IMR-90 (cell line): ENCODE measurements around the gene TCP11.

Experiments
- FOS ChIP-seq: fragments of 150-350 bp; IDR thresholded peaks from 2 replicates; pipeline ENCODE4 v1.6.1; 2016; ENCODE audit warnings: low read depth, low read length
- MAZ ChIP-seq: IDR thresholded peaks from 2 replicates; pipeline ENCODE4 v1.6.1; 2012; ENCODE audit warnings: low read depth, mild to moderate bottlenecking, low read length, improper control_type of control experiment, moderate library complexity, borderline replicate concordance
- NFE2L2 ChIP-seq: fragments of 150-350 bp; IDR thresholded peaks from 2 replicates; pipeline ENCODE4 v1.6.1; 2016; ENCODE audit warnings: low read depth, mild to moderate bottlenecking, low read length
- POLR2A ChIP-seq: IDR thresholded peaks from 2 replicates; pipeline ENCODE4 v1.6.1; 2012; ENCODE audit warnings: mild to moderate bottlenecking, low read depth, low read length
- RAD21 ChIP-seq: IDR thresholded peaks from 2 replicates; pipeline ENCODE4 v1.6.1; 2012; ENCODE audit warnings: low read length, improper control_type of control experiment
- RCOR1 ChIP-seq: IDR thresholded peaks from 2 replicates; pipeline ENCODE4 v1.6.1; 2012; ENCODE audit warnings: mild to moderate bottlenecking, low read length, improper control_type of control experiment; ENCODE audit not compliant: insufficient replicate concordance
- RFX5 ChIP-seq: IDR thresholded peaks from 2 replicates; pipeline ENCODE4 v1.8.0; 2012; ENCODE audit warnings: low read depth, mild to moderate bottlenecking, low read length, moderate library complexity
- TF ChIP-seq, protein P1 (sequence below): conservative IDR thresholded peaks from 2 replicates; pipeline ENCODE4 v1.5.1; 2012; ENCODE audit warnings: mild to moderate bottlenecking, low read depth, low read length, improper control_type of control experiment
- TF ChIP-seq, protein P2 (sequence below): fragments of 150-350 bp; IDR thresholded peaks from 2 replicates; pipeline ENCODE4 v1.6.1; 2016; ENCODE audit warnings: low read depth, mild to moderate bottlenecking, low read length, moderate library complexity, borderline replicate concordance

DNA sequence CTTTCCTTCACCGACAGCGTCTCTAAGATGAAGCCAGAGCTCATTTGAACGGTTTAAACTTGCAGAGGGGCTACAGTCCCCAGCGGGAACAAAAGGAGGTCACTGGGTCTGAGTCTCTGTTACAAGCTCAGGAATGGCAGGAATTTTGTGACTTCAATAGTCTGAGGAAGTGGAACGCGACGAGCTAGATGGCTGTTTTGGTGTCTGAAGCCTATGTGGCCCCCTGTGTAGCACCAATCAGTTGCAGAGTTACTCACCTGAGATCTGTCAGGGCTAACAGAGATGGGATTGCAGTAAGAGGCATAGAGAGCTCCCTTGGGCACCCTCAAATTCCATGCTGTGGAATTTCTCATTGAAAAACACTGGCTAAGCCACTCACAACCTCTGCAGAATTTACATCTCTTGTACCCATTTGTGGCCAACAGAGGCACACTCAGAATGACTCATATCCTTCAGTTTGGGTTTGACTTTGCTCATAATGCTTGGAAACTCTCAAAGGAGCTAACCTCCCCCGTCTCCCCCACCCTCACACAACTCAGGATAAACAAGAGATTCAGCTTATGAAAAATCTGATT is 7.1 kb upstream of the TCP11 start:
- TF ChIP-seq NFE2L2 (no peak), RAD21 (no peak), POLR2A (no peak), RFX5 (no peak), MAZ (0 out of 2 replicates have a peak, but pooled peaks have one; percentile 13), FOS (peak; percentile 39; the same call in 1 of the 2 replicates), RCOR1 (peak; percentile 63)
- TF ChIP-seq, protein P1, sequence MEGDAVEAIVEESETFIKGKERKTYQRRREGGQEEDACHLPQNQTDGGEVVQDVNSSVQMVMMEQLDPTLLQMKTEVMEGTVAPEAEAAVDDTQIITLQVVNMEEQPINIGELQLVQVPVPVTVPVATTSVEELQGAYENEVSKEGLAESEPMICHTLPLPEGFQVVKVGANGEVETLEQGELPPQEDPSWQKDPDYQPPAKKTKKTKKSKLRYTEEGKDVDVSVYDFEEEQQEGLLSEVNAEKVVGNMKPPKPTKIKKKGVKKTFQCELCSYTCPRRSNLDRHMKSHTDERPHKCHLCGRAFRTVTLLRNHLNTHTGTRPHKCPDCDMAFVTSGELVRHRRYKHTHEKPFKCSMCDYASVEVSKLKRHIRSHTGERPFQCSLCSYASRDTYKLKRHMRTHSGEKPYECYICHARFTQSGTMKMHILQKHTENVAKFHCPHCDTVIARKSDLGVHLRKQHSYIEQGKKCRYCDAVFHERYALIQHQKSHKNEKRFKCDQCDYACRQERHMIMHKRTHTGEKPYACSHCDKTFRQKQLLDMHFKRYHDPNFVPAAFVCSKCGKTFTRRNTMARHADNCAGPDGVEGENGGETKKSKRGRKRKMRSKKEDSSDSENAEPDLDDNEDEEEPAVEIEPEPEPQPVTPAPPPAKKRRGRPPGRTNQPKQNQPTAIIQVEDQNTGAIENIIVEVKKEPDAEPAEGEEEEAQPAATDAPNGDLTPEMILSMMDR: no peak
- TF ChIP-seq, protein P2, sequence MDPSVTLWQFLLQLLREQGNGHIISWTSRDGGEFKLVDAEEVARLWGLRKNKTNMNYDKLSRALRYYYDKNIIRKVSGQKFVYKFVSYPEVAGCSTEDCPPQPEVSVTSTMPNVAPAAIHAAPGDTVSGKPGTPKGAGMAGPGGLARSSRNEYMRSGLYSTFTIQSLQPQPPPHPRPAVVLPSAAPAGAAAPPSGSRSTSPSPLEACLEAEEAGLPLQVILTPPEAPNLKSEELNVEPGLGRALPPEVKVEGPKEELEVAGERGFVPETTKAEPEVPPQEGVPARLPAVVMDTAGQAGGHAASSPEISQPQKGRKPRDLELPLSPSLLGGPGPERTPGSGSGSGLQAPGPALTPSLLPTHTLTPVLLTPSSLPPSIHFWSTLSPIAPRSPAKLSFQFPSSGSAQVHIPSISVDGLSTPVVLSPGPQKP: no peak
